Measurements from ENCODE around the gene NKX2-4.

NKX2-4 gene

GRCh38 chr20:21386111-21386510 is 11.2 kb downstream of the NKX2-4 start:
- no peaks in the 10 kb centered on the region for H3K9me3 ChIP-seq (ENCODE audit: control insufficient read depth, low read length)
- TF ChIP-seq CTCF (IDR thresholded peaks at IDR 0.05), result no peak
- H3K4me1 ChIP-seq, result peaks cover 2% of the 10 kb centered on the region
- H3K9ac ChIP-seq, result no peak overlapping the region
- H3K27me3 ChIP-seq (ENCODE audit: control insufficient read depth, insufficient read depth, low read length), result no peaks in the 10 kb centered on the region
- no peak overlapping the region for H3K27ac ChIP-seq
- H3K4me3 ChIP-seq (ENCODE audit: low read depth, low read length), result no peak overlapping the region
- no peak overlapping the region for H3K4me2 ChIP-seq (ENCODE audit: low read length)
- H3K79me2 ChIP-seq, result no peaks in the 10 kb centered on the region
- no peak overlapping the region for H2AFZ ChIP-seq
- H3K36me3 ChIP-seq (ENCODE audit: control insufficient read depth, insufficient read depth, low read length), result no peaks in the 10 kb centered on the region

GRCh38 chr20:21384308-21384892 is 12.9 kb downstream of the NKX2-4 start:
- Histone ChIP-seq H3K4me3 (ENCODE audit: low read depth, low read length) (no peak overlapping the region), H3K27me3 (ENCODE audit: control insufficient read depth, insufficient read depth, low read length) (no peaks in the 10 kb centered on the region), H3K27ac (no peak overlapping the region), H3K36me3 (ENCODE audit: control insufficient read depth, insufficient read depth, low read length) (no peaks in the 10 kb centered on the region), H3K9me3 (ENCODE audit: control insufficient read depth, low read length) (no peaks in the 10 kb centered on the region), H3K4me1 (peaks cover 1% of the 10 kb centered on the region), H2AFZ (no peak overlapping the region), H3K79me2 (no peaks in the 10 kb centered on the region), H3K4me2 (ENCODE audit: low read length) (no peak overlapping the region), H3K9ac (no peak overlapping the region)
- TF ChIP-seq CTCF (IDR thresholded peaks at IDR 0.05), result no peak

- Histone ChIP-seq H3K9ac (no peak overlapping the region), H3K9me3 (ENCODE audit: control insufficient read depth, low read length) (no peaks in the 10 kb centered on the region), H3K27ac (no peak overlapping the region), H2AFZ (no peak overlapping the region), H3K79me2 (no peaks in the 10 kb centered on the region), H3K4me1 (no peaks in the 10 kb centered on the region), H3K4me3 (ENCODE audit: low read depth, low read length) (no peak overlapping the region), H3K36me3 (ENCODE audit: control insufficient read depth, insufficient read depth, low read length) (no peaks in the 10 kb centered on the region), H3K27me3 (ENCODE audit: control insufficient read depth, insufficient read depth, low read length) (no peaks in the 10 kb centered on the region), H3K4me2 (ENCODE audit: low read length) (no peak overlapping the region)
- no peak for TF ChIP-seq CTCF (IDR thresholded peaks at IDR 0.05)
These were observed 15.7 kb downstream of the NKX2-4 start for GRCh38 chr20:21381619-21382018.

- Histone ChIP-seq H3K4me3 (ENCODE audit: low read depth, low read length) (no peak overlapping the region), H3K27ac (no peak overlapping the region), H3K4me2 (ENCODE audit: low read length) (no peak overlapping the region), H3K9ac (no peak overlapping the region), H3K79me2 (no peaks in the 10 kb centered on the region), H3K9me3 (ENCODE audit: control insufficient read depth, low read length) (no peaks in the 10 kb centered on the region), H2AFZ (no peak overlapping the region), H3K27me3 (ENCODE audit: control insufficient read depth, insufficient read depth, low read length) (no peaks in the 10 kb centered on the region), H3K36me3 (ENCODE audit: control insufficient read depth, insufficient read depth, low read length) (no peaks in the 10 kb centered on the region), H3K4me1 (no peaks in the 10 kb centered on the region)
- TF ChIP-seq CTCF (IDR thresholded peaks at IDR 0.05), result no peak
These were observed 16.6 kb downstream of the NKX2-4 start for GRCh38 chr20:21380711-21381110.

GRCh38 chr20:21378259-21378658 is 19.1 kb downstream of the NKX2-4 start:
- no peak overlapping the region for H2AFZ ChIP-seq
- no peaks in the 10 kb centered on the region for H3K4me1 ChIP-seq
- no peak overlapping the region for H3K4me2 ChIP-seq (ENCODE audit: low read length)
- no peaks in the 10 kb centered on the region for H3K27me3 ChIP-seq (ENCODE audit: control insufficient read depth, insufficient read depth, low read length)
- TF ChIP-seq CTCF (IDR thresholded peaks at IDR 0.05), result no peak
- H3K79me2 ChIP-seq, result no peaks in the 10 kb centered on the region
- H3K9me3 ChIP-seq (ENCODE audit: control insufficient read depth, low read length), result no peaks in the 10 kb centered on the region
- H3K4me3 ChIP-seq (ENCODE audit: low read depth, low read length), result no peak overlapping the region
- H3K36me3 ChIP-seq (ENCODE audit: control insufficient read depth, insufficient read depth, low read length), result no peaks in the 10 kb centered on the region
- H3K27ac ChIP-seq, result no peak overlapping the region
- no peak overlapping the region for H3K9ac ChIP-seq

All from parathyroid adenoma (tissue), 2 donors.